Liver (tissue), 9 donors: ENCODE results near the gene HEPACAM. TPM values are rescaled to one million over a fixed set of nuclear protein-coding genes. Genes with fewer than 3 reads are reported as not detected.

Experiments used
- DNase-seq: peaks from one replicate; pipeline ENCODE4 v3.0.0-alpha.2; 2017; ENCODE audit warnings: low spot score
- H3K27ac ChIP-seq, 2 donors: one replicate each; pipeline ENCODE4 v1.7.0; 2013; ENCODE audit warnings: inconsistent platforms in 2 of 2, low read length in 2 of 2, control low read depth in 1 of 2, low read depth in 1 of 2, mild to moderate bottlenecking in 1 of 2
- H3K27me3 ChIP-seq, 4 donors: one replicate each; pipeline versions ENCODE4 v1.6.1 to v1.7.0; 2013; ENCODE audit warnings: low read length in 3 of 4, inconsistent platforms in 1 of 4, mild to moderate bottlenecking in 1 of 4, moderate library complexity in 1 of 4; ENCODE audit not compliant: control insufficient read depth in 4 of 4, insufficient read depth in 4 of 4
- H3K36me3 ChIP-seq, 4 donors: one replicate each; pipeline versions ENCODE4 v1.6.1 to v1.7.0; 2013; ENCODE audit warnings: low read length in 3 of 4, mild to moderate bottlenecking in 3 of 4, low read depth in 1 of 4, moderate library complexity in 1 of 4; ENCODE audit not compliant: control insufficient read depth in 4 of 4, insufficient read depth in 3 of 4
- H3K4me1 ChIP-seq, 4 donors: one replicate each; pipeline versions ENCODE4 v1.6.1 to v1.7.0; 2013; ENCODE audit warnings: low read length in 3 of 4, mild to moderate bottlenecking in 3 of 4, moderate library complexity in 1 of 4; ENCODE audit not compliant: control insufficient read depth in 4 of 4, insufficient read depth in 4 of 4
- H3K4me3 ChIP-seq, 3 donors: one replicate each; pipeline versions ENCODE4 v1.6.1 to v1.7.0; 2013; ENCODE audit warnings: low read length in 3 of 3, control low read depth in 1 of 3, low read depth in 1 of 3, mild to moderate bottlenecking in 1 of 3
- H3K9ac ChIP-seq, 2 donors: one replicate each; pipeline ENCODE4 v1.7.0; 2013; ENCODE audit warnings: low read length in 2 of 2, mild to moderate bottlenecking in 2 of 2, moderate library complexity in 2 of 2, control low read depth in 1 of 2, low read depth in 1 of 2
- H3K9me3 ChIP-seq, 4 donors: one replicate each; pipeline versions ENCODE4 v1.6.1 to v1.7.0; 2013; ENCODE audit warnings: low read length in 3 of 4; ENCODE audit not compliant: control insufficient read depth in 4 of 4
- EGR1 ChIP-seq, 2 donors: IDR thresholded peaks; 2 replicates each; pipeline ENCODE4 v1.6.1; 2016 to 2018; ENCODE audit warnings: antibody characterized with exemption in 2 of 2, low read depth in 2 of 2
- FOXA1 ChIP-seq: IDR thresholded peaks from 2 replicates; pipeline ENCODE4 v1.6.1; 2016; ENCODE audit warnings: antibody characterized with exemption
- FOXA2 ChIP-seq: IDR thresholded peaks from 2 replicates; pipeline ENCODE4 v1.6.1; 2016; ENCODE audit warnings: antibody characterized with exemption
- GABPA ChIP-seq, 2 donors: IDR thresholded peaks in 1 of 2; conservative IDR thresholded peaks in 1 of 2; 2 replicates each; pipeline ENCODE4 v1.6.1; 2016; ENCODE audit warnings: antibody characterized with exemption in 2 of 2, mild to moderate bottlenecking in 1 of 2, moderate library complexity in 1 of 2
- HNF4A ChIP-seq, 2 donors: conservative IDR thresholded peaks; 2 replicates each; pipeline ENCODE4 v1.6.1; 2016; ENCODE audit warnings: antibody characterized with exemption in 2 of 2, mild to moderate bottlenecking in 2 of 2
- HNF4G ChIP-seq: IDR thresholded peaks from 2 replicates; pipeline ENCODE4 v1.6.1; 2016; ENCODE audit warnings: antibody characterized with exemption
- NR2F2 ChIP-seq: IDR thresholded peaks from 2 replicates; pipeline ENCODE4 v1.6.1; 2016; ENCODE audit warnings: antibody characterized with exemption
- RAD21 ChIP-seq, 2 donors: IDR thresholded peaks; 2 replicates each; pipeline ENCODE4 v1.6.1; 2016; ENCODE audit warnings: antibody characterized with exemption in 2 of 2, mild to moderate bottlenecking in 2 of 2
- SP1 ChIP-seq: IDR thresholded peaks from 2 replicates; pipeline ENCODE4 v1.6.1; 2018; ENCODE audit warnings: antibody characterized with exemption, mild to moderate bottlenecking
- TAF1 ChIP-seq: conservative IDR thresholded peaks from 2 replicates; pipeline ENCODE4 v1.6.1; 2016; ENCODE audit warnings: antibody characterized with exemption, mild to moderate bottlenecking
- YY1 ChIP-seq: IDR thresholded peaks from 2 replicates; pipeline ENCODE4 v1.6.1; 2016; ENCODE audit warnings: antibody characterized with exemption, mild to moderate bottlenecking
- WGBS: extraction: QIAGEN DNeasy Blood & Tissue Kit; methylation state at CpG from one replicate; pipeline ENCODE4 v1.1.7; 2013; 5-methylcytosine and 5-hydroxymethylcytosine counted together
- polyA plus RNA-seq, 2 donors: library from polyadenylated mRNA; stranded (reverse) in 1 of 2; unstranded in 1 of 2; fragments of 200-250 nt in 1 of 2; fragments of >200 nt in 1 of 2; fragmentation: Nextera tagmentation in 1 of 2; extraction: Ambion mirVana in 1 of 2; gene quantifications; one replicate each; pipeline versions ENCODE4 v1.2.1 to v1.2.3, GENCODE V29; 2013 to 2015
- total RNA-seq, 2 donors: library from RNA; depleted of rRNA; stranded (reverse); fragments of >200 nt; gene quantifications; one replicate each; pipeline ENCODE4 v1.2.3, GENCODE V29; 2014
- TF ChIP-seq, protein P1 (sequence below): fragments of 150-350 bp; IDR thresholded peaks from 2 replicates; pipeline ENCODE4 v1.5.1; 2017; ENCODE audit warnings: improper control_type of control experiment, low read depth, low read length; ENCODE audit not compliant: missing input control
- TF ChIP-seq, protein P2 (sequence below): IDR thresholded peaks from 2 replicates; pipeline ENCODE4 v1.6.1; 2016; ENCODE audit warnings: antibody characterized with exemption
- TF ChIP-seq, protein P3 (sequence below): IDR thresholded peaks from 2 replicates; pipeline ENCODE4 v1.6.1; 2016; ENCODE audit warnings: antibody characterized with exemption, mild to moderate bottlenecking
- donor health status: healthy.
- donor health status: healthy.
- donor health status: healthy.
- donor health status: healthy.
- donor health status: healthy.

Gene HEPACAM
- total and polyA plus RNA-seq, 4 donors, result 0.79 to 7.1 (median 3.3) TPM; not detected in 1

DNA sequence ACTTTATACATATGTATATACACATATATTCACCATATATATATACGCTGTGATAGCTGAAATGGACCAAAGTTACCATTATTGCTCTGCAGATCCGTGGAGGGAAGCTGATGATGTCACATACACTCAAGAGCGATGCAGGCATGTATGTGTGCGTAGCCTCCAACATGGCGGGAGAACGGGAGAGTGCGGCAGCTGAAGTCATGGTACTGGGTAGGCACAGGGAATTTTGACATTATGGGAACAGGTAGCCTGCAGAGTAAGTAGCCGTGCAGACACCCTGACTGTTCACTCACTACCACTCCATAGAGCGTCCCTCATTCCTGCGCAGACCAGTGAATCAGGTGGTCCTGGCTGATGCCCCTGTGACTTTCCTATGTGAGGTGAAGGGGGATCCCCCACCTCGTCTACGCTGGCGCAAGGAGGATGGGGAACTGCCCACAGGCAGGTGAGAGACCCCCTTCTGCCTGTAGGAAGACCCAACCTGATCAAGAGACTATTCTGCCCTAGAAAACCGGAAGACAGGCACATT lies 65.9 kb downstream of the HEPACAM start:
- WGBS, result 59% methylated on average over 14 of the region's 14 CpGs
- no peak for DNase-seq
- H3K27me3 ChIP-seq, result peaks cover 5 to 32% (median 18%) of the 10 kb centered on the region in 4 donors

DNA sequence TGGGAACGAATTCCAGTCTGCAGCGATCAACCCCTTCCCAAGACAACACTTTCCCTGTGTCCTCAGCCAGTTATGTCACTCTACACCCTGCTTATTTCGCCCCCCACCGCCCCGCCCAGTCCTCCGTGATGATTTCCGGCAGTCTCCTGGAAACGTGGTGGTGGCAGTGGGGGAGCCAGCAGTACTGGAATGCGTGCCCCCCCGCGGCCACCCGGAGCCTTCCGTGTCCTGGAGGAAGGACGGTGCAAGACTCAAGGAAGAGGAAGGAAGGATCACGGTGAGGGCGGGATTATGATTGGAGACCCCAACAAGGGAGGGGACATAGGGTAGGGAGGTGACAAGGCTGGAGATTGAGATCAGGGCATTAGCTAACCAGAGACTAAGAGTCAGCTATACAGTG lies 66.5 kb downstream of the HEPACAM start:
- peaks cover 5 to 32% (median 19%) of the 10 kb centered on the region in 4 donors for H3K27me3 ChIP-seq
- H3K36me3 ChIP-seq, result no peaks in the 10 kb centered on the region
- no peak overlapping the region for H3K4me3 ChIP-seq
- H3K4me1 ChIP-seq, result peaks cover 2 to 20% (median 16%) of the 10 kb centered on the region in 4 donors
- peaks cover 0 to 2% (median 0%) of the 10 kb centered on the region in 4 donors for H3K9me3 ChIP-seq
- TF ChIP-seq YY1, result no peak
- TF ChIP-seq NR2F2, result no peak
- TF ChIP-seq, protein P1, sequence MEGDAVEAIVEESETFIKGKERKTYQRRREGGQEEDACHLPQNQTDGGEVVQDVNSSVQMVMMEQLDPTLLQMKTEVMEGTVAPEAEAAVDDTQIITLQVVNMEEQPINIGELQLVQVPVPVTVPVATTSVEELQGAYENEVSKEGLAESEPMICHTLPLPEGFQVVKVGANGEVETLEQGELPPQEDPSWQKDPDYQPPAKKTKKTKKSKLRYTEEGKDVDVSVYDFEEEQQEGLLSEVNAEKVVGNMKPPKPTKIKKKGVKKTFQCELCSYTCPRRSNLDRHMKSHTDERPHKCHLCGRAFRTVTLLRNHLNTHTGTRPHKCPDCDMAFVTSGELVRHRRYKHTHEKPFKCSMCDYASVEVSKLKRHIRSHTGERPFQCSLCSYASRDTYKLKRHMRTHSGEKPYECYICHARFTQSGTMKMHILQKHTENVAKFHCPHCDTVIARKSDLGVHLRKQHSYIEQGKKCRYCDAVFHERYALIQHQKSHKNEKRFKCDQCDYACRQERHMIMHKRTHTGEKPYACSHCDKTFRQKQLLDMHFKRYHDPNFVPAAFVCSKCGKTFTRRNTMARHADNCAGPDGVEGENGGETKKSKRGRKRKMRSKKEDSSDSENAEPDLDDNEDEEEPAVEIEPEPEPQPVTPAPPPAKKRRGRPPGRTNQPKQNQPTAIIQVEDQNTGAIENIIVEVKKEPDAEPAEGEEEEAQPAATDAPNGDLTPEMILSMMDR, result no peak
- TF ChIP-seq SP1, result no peak
- TF ChIP-seq HNF4A (conservative IDR thresholded peaks at IDR 0.05), result no peak
- TF ChIP-seq, protein P2, sequence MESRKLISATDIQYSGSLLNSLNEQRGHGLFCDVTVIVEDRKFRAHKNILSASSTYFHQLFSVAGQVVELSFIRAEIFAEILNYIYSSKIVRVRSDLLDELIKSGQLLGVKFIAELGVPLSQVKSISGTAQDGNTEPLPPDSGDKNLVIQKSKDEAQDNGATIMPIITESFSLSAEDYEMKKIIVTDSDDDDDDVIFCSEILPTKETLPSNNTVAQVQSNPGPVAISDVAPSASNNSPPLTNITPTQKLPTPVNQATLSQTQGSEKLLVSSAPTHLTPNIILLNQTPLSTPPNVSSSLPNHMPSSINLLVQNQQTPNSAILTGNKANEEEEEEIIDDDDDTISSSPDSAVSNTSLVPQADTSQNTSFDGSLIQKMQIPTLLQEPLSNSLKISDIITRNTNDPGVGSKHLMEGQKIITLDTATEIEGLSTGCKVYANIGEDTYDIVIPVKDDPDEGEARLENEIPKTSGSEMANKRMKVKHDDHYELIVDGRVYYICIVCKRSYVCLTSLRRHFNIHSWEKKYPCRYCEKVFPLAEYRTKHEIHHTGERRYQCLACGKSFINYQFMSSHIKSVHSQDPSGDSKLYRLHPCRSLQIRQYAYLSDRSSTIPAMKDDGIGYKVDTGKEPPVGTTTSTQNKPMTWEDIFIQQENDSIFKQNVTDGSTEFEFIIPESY, result no peak
- no peak for TF ChIP-seq HNF4G
- no peak for TF ChIP-seq FOXA2
- no peak for TF ChIP-seq RAD21 (IDR thresholded peaks at IDR 0.05)
- no peak for TF ChIP-seq TAF1
- no peak for TF ChIP-seq EGR1 (IDR thresholded peaks at IDR 0.05; ENCODE audit: low read depth in 2 of 2)
- TF ChIP-seq, protein P3, sequence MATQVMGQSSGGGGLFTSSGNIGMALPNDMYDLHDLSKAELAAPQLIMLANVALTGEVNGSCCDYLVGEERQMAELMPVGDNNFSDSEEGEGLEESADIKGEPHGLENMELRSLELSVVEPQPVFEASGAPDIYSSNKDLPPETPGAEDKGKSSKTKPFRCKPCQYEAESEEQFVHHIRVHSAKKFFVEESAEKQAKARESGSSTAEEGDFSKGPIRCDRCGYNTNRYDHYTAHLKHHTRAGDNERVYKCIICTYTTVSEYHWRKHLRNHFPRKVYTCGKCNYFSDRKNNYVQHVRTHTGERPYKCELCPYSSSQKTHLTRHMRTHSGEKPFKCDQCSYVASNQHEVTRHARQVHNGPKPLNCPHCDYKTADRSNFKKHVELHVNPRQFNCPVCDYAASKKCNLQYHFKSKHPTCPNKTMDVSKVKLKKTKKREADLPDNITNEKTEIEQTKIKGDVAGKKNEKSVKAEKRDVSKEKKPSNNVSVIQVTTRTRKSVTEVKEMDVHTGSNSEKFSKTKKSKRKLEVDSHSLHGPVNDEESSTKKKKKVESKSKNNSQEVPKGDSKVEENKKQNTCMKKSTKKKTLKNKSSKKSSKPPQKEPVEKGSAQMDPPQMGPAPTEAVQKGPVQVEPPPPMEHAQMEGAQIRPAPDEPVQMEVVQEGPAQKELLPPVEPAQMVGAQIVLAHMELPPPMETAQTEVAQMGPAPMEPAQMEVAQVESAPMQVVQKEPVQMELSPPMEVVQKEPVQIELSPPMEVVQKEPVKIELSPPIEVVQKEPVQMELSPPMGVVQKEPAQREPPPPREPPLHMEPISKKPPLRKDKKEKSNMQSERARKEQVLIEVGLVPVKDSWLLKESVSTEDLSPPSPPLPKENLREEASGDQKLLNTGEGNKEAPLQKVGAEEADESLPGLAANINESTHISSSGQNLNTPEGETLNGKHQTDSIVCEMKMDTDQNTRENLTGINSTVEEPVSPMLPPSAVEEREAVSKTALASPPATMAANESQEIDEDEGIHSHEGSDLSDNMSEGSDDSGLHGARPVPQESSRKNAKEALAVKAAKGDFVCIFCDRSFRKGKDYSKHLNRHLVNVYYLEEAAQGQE, result no peak
- no peak for TF ChIP-seq GABPA (IDR thresholded peaks at IDR 0.05 in 1 of 2, conservative IDR thresholded peaks at IDR 0.05 in 1 of 2)
- H3K9ac ChIP-seq, result no peak overlapping the region
- no peak for DNase-seq
- WGBS, result 9% methylated on average over 16 of the region's 16 CpGs
- H3K27ac ChIP-seq, result no peak overlapping the region

More for the DNA sequence above, 65.9 kb downstream of the HEPACAM start:
- Histone ChIP-seq H3K9ac (no peak overlapping the region), H3K9me3 (peaks cover 0 to 2% (median 0%) of the 10 kb centered on the region in 4 donors), H3K4me3 (no peak overlapping the region), H3K27ac (no peak overlapping the region), H3K36me3 (no peaks in the 10 kb centered on the region), H3K4me1 (peaks cover 2 to 18% (median 12%) of the 10 kb centered on the region in 4 donors)
- TF ChIP-seq, protein P2, result no peak
- TF ChIP-seq RAD21 (IDR thresholded peaks at IDR 0.05) (no peak), YY1 (no peak), NR2F2 (no peak), FOXA1 (no peak)
